Measurements from ENCODE around the gene TMEM170B.
A peak's percentile ranks its signal among the peaks of the same experiment; 100 is the strongest.

TMEM170B gene

GRCh38 chr6:11580686-11581405 is 43.3 kb downstream of the TMEM170B start:
- no peak for DNase-seq (ENCODE audit: low read depth in 2 of 2)
- TF ChIP-seq, protein P1, sequence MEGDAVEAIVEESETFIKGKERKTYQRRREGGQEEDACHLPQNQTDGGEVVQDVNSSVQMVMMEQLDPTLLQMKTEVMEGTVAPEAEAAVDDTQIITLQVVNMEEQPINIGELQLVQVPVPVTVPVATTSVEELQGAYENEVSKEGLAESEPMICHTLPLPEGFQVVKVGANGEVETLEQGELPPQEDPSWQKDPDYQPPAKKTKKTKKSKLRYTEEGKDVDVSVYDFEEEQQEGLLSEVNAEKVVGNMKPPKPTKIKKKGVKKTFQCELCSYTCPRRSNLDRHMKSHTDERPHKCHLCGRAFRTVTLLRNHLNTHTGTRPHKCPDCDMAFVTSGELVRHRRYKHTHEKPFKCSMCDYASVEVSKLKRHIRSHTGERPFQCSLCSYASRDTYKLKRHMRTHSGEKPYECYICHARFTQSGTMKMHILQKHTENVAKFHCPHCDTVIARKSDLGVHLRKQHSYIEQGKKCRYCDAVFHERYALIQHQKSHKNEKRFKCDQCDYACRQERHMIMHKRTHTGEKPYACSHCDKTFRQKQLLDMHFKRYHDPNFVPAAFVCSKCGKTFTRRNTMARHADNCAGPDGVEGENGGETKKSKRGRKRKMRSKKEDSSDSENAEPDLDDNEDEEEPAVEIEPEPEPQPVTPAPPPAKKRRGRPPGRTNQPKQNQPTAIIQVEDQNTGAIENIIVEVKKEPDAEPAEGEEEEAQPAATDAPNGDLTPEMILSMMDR (IDR thresholded peaks at IDR 0.05; ENCODE audit: low read depth, low read length) = no peak
- no peak overlapping the region for H3K4me3 ChIP-seq (replicated peaks in 1 of 2; ENCODE audit: low read depth in 2 of 2, low read length in 2 of 2)

GRCh38 chr6:11584244-11584643 is 46.7 kb downstream of the TMEM170B start:
- TF ChIP-seq, protein P1 (IDR thresholded peaks at IDR 0.05; ENCODE audit: low read depth, low read length) = no peak
- DNase-seq (ENCODE audit: low read depth in 2 of 2) = peak; percentile 13 to 14

DNA sequence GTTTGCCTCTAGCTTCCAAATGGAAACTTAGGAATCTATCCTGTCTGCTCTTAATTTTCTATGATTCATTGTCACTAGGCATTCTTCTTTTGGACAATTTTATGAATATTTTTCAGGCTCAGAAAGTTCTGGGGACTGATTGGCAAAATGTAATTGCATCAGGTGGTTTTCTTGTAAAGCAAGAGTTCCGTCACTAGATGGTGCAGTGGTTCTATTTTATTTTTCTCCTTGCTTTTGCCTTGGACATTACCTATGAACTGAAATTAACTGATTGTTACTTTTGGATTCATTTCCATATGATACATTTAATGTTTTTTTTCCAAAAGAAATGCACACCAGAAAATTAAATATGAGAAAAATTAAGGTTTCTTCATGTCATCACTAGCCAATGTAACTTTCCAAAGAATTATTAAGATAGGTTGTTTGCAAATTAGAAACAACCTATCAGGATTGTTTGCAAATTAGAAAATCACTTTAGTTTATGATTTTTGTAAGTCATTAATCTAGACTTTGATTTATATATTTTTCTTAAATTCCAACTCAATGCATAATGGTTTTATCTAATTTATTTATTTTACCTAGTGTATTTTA is 48.0 kb downstream of the TMEM170B start:
- TF ChIP-seq, protein P1 (IDR thresholded peaks at IDR 0.05; ENCODE audit: low read depth, low read length) = peak; percentile 50
- peak; percentile 74 to 84 for DNase-seq (ENCODE audit: low read depth in 2 of 2)
- H3K4me3 ChIP-seq (replicated peaks in 1 of 2; ENCODE audit: low read depth in 2 of 2, low read length in 2 of 2) = no peak overlapping the region

More at GRCh38 chr6:11584244-11584643, 46.7 kb downstream of the TMEM170B start:
- no peak overlapping the region for H3K4me3 ChIP-seq (replicated peaks in 1 of 2; ENCODE audit: low read depth in 2 of 2, low read length in 2 of 2)

DNA sequence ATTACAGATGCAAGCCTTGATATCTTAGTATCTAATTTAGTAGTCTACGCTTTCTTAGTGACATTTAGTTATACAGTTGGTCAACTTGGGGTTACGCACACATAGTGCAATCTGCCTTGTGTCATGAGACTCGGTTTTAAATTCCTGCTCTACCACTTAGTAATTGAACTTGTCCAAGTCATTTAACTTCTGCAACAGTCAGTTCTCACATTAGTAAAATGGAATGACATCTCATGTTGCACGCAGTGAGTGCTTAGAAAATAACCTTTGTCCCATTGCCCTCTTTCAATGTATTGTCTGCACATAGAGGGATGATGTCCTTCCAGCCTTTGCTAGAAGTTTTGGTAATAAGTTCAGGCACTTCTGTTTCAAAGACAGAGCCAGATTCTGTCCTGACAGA is 48.6 kb downstream of the TMEM170B start:
- no peak overlapping the region for H3K4me3 ChIP-seq (replicated peaks in 1 of 2; ENCODE audit: low read depth in 2 of 2, low read length in 2 of 2)
- TF ChIP-seq, protein P1 (IDR thresholded peaks at IDR 0.05; ENCODE audit: low read depth, low read length) = no peak
- peak in 1 of 2 donors; percentile 7 for DNase-seq (ENCODE audit: low read depth in 2 of 2)

DNA sequence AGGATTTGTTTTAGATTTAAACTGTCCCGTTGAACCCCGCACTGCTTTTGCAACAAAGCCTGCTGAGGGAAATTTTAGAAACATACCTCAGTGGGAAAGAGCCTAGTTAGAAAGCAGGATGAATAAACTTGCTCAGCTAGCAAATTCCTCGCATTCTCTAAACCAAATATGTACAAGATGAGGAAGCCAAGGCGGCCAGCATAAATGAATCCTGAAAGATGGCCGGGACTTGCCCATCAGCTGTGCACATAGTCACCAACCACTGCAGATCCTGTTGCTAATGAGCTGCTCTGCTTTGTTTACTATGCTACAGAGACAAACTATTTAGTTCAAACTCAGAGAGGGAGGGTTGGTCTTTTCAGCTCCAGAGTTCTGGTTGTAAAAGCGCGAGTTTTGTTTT is 49.0 kb downstream of the TMEM170B start:
- H3K4me3 ChIP-seq (replicated peaks in 1 of 2; ENCODE audit: low read depth in 2 of 2, low read length in 2 of 2) = no peak overlapping the region
- peak; percentile 81 to 89 for DNase-seq (ENCODE audit: low read depth in 2 of 2)
- TF ChIP-seq, protein P1 (IDR thresholded peaks at IDR 0.05; ENCODE audit: low read depth, low read length) = no peak

GRCh38 chr6:11589261-11589660 is 51.7 kb downstream of the TMEM170B start:
- no peak overlapping the region for H3K4me3 ChIP-seq (replicated peaks in 1 of 2; ENCODE audit: low read depth in 2 of 2, low read length in 2 of 2)
- TF ChIP-seq, protein P1 (IDR thresholded peaks at IDR 0.05; ENCODE audit: low read depth, low read length) = no peak
- DNase-seq (ENCODE audit: low read depth in 2 of 2) = peak in 1 of 2 donors; percentile 42
